Brain pericyte (primary cell): ENCODE measurements around the gene JAKMIP1.
"Not testable (repeated sequence)": the region's sequence is repeated elsewhere in the genome, so short reads cannot be mapped to it uniquely, and the experiment has no call there.

Experiments
- DNase-seq: peaks from one replicate; pipeline ENCODE4 v3.0.0-alpha.2; 2012; ENCODE audit warnings: low read depth, low spot score

The JAKMIP1 gene

DNA sequence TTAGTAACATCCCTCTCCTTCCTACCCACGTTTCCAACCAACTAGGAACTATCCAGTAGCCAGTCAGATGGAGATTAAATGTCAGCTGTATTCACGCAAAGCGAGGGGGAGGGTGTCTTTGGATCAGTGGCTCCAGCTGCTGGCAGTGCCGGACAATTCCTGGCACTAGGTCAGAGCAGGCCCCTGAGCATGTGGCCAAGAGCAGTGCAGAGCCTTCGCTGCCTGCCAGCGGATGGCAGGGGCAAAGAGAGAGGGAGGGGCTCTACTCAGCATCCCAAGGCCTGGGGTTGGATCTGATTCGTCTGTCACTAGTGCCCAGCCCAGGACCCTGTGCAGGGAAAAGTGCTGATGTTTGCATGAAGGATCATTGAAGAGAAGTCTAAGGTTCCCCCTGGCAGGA, 28.7 kb upstream of the JAKMIP1 start:
- no peak for DNase-seq

DNA sequence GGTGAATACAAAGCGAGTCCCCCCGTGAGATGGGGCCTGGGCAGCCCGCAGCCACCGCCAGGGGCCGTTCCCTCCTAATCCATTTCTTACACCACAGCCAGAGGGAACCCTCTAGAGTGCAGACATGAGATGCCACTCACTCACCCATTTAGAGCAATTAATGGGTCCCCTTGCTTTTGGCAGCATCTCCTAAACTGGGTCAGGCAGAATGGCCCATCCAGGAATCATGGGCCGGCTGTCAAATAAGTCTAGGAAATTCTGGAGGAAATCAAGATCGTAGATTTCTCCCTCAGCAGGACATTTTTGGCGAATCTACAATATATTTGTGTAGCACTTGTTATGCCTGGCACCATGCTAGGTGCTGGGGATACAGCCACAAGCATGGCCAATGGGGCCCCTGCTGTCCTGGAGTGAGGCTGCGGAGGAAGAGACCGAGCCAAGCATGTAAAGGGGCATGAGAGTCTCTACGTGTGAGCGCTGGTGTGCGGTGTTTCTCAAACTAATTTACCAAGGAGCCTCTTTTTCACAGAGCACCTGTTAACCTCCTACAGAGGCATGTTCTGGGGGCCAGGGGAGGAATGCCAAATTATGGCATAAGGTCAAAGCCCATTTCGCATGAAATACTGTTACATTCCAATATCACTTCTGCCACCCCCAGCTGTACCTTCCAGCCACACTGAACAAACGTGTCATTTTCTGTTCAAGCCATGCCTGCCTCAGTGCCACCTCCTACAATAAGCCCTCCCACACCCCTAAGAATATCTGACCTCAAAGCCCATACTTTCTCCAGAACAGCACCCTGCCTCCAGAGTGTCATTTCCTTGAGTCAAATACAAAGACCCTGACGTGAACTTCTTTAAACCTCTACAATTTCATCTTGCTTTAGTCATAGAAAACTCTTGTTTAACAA, 28.1 kb upstream of the JAKMIP1 start:
- DNase-seq: no peak

DNA sequence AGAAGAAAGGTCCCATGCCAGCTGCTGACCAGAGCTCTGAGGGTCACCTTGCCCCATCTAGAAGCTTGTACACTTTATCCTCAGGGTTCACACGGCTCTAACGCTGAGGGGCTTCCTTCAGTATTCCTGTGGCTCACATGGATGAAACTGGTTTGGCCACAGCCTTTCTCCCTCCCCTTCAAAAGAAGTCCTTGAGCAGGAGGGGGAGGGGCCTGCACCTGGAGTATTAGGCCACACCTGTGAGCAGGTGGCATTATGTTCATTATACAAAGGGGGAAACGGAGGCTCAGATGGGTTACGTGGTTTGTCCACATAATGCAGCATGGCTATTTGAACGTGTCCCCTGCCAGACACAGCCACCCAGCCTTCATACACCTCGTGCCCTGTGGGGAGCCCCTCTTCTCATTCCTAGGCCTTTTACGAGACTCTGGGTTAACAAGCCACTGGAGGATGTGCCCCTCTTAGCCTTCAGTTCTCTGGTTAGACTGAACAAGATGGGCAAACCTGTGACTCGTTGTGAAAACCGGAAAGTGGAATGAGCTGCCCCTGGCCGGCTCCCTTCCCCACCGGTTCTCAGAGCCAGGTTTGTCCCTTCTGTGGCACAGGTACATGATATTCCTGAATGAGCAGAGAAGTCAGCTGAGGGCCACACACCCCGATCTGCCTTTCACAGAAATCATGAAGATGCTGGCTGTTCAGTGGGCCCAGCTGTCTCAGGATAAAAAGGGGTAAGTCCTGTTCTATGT, 27.2 kb upstream of the JAKMIP1 start:
- no peak for DNase-seq

DNA sequence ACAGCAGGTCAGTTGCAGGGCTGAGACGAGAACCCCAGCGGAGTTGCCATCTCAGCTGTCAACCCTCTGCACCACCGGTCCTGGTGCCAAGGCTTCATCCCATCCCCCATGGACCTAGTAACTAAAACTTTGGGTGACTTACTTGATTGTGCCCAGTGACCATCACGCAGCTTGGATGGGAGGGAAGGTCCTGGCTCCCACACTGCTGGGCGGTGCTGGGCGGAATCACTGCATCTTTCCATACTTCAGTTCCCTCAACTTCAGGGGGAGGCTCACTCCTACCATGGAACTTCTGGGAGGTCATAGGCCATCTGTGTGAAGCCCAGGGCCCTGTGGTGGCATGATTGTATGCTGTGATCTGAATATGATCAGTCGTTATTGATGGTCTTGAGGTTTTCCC, 26.2 kb upstream of the JAKMIP1 start:
- no peak for DNase-seq

DNA sequence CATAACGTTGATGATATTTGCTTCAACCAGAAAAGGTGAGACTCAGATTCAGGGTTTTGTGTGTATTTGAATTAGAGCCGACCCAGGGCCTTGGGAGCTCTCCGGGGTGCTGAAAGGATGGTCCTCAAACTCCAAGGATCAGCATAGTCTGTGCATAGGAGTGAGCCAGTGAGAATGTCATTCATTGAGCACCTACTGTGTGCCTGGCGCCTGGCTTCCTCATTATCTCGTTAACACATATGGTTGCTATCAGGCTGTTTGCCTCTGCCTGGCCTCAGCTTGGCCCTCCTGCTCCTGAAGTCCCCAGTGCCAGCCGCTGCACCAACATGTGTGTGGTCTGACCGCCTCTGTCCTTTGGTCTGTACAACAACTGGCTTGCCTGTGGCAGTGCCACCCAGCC, 25.1 kb upstream of the JAKMIP1 start:
- DNase-seq: no peak

DNA sequence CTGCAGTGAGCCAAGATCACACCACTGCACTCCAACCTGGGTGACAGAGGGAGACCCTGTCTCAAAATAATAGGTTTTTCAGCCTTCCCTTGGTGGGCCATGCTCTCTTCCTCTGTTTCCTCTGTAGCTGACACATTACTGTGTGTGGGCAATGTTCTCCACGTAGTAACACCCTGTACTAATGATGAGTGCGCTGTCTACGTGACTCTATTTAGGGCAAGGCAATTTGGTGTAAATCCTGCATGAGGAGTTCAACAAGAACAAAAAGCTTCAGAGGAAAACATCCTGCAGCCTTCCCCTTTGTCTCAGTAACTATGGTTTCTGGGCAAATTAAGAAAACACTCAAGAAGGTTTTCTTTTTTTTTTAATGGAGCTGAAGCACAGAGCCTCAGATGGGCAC, 24.4 kb upstream of the JAKMIP1 start:
- no peak for DNase-seq

DNA sequence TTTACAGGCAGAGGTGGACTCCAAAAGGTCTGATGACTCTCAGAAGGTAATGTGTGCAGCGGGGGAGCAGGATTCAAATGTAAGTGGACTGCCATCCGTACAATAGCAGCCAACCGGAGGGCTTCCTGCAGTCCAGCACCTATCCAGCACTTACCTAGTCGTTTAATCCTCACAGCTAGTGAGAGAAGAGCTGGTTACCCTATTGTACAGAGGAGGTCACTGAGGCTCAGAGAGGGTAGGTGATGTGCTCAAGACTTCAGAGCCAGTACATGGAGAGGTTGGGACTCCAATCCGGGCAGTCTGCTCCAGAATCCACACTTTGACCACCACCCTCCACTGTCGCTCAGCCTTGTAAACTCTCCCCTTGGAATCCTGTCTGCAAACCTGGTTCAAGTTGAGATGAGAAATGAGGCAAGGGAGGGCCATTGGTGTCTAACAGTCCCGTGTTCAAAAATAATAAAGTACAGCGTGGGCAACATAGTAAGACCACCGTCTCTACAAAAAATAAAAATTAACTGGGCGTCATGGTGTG, 22.5 kb upstream of the JAKMIP1 start:
- DNase-seq: no peak

DNA sequence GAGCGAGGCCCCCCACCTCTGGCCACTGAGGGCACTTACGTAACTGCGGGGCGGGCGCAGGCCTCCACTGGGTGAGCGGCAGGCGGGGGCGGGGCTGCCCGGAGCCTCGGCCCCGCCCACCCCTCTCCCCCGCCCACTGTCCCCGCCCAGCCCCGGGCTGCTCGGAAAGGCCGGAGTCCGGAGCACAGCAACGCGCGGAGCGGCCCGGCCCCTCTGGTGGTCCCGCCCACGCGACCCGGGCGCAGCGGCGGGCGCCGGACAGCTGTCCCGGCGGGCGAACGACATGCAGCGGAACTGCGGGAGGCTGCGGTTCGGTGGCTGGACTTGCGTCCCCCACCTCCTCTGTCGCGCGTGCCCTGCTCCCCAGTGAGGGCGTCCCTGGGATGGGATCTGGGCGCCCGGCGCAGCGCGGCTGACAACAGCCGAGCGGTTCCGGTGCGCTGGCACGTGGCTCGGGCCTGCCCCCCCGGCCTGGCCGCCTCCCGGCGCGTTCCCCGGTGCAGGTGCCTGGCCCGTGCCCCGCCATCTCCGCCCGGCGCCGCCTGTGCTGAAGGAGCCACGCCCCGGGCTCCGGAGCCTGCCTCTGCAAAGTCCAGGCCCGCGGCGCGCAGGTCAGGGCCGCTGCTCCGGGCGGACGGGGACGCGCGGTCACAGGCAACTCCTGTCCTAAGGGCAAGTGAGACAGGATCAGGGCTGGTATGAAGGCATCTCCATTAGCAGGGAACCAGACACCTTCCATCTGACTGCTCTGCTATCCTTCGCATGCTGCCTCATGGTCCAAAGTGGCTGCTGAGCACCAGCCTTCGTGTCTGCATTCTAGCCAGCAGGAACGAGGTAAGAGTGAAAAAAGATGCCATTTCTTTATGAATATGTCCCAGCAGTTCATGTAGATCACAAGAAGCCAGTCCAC, 21.8 kb upstream of the JAKMIP1 start:
- DNase-seq: no peak

DNA sequence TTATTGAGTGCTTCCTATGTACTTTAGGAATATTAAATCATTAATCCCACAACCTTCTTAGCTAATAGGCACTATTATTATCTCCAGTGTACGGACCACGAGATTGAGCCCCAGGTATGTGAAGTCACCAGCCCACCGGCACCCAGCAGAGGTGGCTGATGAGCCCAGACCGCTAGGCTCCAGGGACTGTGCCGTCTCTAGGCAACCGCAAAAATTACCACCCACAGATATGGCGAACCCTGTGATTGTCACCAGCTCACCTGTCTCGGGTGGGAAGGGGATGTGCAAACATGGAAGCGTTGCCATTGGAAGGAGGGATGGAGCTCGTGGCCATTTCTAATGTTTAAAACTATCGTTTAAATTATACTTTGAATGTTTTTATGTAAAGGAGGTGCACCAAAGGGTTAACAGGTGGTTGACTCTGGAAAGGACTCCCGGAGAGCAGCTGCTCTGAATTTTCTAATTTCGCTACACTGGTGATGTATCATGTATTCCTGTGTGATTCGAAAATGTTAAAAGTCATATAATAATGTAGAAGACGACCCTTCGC, 21.0 kb upstream of the JAKMIP1 start:
- DNase-seq: no peak

DNA sequence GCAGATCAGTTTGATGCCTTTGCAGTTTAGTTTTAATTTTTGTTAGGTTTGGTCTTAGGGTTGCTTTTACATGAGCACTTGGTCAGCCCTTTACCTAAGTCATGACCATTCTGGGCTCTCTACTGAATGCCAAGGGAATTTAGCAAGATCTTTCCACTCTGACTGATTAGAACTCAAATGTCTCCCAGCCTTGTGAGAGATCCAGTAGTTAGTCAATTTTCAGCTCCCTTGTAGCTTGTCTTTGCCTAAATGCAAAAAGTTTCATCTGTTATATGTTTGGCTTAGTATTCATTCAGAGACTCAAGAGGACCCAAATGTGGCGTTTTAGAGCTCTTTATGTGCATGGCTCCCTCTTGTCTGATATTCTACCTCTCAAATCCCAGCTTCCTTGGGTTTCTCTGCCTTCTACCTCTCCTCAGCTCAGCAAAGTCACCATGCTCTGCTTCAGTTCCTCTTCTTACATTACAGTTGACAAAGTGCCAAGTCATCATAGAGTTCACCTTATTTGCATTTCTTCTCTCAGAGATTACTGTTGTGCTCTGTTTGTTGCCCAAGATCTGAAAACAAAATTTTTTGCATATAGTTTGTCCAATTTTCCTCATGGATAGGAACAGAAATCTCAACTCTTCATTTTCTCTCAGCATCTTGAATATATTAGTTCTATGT, 17.5 kb upstream of the JAKMIP1 start:
- DNase-seq: no peak

DNA sequence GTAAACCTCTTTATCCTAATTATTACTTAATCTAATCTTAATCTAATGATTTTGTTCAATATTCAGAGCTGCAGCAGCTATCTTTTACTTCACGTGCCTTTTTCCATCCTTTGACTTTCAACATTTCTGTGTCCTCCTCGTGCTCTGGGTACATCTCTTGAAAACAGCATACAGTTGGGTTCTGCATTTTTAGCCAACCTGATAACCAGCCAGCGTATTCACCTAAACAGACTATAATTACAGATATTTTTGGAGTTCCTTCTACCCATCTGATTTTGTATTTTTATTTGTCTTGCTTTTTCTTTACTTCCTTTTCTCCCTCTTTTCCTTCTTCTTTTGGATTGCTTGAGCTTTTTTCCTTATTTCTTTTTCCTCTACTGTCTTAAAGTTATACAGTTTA, 16.2 kb upstream of the JAKMIP1 start:
- DNase-seq: no peak

DNA sequence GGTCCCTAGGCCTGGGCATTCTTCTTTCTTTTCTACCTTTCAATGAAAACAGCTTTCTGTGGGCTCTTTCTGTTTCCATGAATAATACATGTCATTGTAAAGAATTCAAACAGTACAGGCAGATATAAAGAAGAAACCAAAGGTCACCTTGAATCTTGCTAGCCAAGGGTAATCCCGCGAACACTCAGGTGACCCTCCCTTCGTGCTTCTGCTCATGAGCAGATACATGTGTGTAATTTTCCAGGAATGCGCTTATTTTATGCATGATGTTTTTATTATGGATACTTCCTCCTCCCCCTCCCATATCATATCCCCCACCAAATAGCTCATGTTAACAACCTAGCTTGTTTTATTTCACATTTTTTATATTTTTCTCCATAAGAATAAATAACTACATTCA, 9.6 kb upstream of the JAKMIP1 start:
- no peak for DNase-seq

DNA sequence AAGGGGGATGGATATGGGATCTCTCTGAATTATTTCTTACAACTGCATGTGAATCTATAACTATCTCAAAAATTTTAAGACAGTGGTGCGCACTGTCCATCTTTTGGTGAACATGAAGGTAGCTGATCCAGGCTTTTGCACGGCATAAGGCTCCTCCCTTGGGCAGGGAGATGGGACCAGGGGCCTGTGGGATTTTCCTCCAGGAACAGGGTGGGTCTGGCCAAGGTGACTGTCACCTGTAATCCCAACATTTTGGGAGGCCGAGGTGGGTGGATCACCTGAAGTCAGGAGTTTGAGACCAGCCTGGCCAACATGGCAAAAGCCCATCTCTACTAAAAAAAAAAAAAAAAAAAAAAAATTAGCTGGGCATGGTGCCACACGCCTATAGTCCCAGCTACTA, 8.9 kb upstream of the JAKMIP1 start:
- not testable (repeated sequence) for DNase-seq

DNA sequence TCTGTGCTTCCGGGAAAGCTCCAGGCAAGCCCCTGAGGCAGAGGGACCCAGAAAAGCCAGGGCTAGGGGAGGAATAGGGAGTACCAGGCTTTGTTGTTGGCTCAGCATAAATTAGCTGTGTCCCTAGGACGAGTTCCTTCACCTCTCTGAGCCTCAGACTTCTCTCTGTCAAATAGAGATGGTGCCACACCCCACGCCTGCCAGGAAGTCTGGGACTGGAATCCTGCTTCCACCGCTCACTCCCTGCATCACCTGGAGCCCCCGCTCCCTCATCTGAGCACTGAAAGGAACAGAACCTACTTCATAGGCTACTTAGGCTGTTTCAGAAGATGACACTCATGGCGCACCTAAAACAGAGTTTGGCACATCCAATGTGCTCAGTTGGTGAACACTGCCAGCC, 8.1 kb upstream of the JAKMIP1 start:
- DNase-seq: no peak

DNA sequence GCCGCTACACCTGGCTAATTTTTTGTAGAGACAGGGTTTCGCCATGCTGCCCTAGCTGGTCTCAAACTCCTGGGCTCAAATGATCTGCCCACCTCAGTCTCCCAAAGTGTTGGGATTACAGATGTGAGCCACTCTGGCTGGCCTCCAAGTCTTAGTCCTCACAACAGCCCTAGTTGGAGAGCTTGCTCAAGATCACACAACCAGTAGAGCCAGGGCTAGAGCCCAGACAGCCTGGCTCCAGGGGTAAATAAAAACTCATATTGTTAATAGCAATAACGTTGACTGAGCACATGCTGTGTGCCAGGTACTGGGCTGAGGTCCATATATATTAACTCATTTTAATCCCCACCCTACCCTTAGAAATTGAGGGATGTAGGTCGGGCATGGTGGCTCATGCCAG, 7.3 kb upstream of the JAKMIP1 start:
- no peak for DNase-seq

DNA sequence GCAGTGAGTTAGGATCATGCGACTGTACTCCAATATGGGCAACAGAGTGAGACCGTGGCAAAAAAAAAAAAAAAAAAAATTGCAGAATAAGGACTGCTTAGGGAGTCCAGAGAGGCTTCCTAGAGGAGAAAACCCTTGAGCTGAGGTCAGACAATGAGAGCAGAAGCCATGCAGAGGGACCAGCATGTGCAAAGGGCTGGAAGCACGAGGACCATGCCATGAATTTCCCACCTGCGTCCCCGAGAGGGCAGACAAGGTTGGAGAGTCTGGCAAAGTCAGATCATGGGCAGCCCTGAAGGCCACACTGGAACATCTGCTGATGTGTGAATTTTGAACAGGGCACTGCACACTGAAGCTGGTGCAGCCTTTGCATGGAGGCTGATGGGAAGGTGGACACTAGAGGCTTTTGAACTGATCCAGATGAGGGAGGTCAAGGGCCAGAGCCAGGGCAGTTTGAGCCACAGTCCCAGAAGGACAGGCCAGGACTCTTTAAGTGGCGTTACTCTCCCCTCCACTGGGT, 6.5 kb upstream of the JAKMIP1 start:
- no peak for DNase-seq

DNA sequence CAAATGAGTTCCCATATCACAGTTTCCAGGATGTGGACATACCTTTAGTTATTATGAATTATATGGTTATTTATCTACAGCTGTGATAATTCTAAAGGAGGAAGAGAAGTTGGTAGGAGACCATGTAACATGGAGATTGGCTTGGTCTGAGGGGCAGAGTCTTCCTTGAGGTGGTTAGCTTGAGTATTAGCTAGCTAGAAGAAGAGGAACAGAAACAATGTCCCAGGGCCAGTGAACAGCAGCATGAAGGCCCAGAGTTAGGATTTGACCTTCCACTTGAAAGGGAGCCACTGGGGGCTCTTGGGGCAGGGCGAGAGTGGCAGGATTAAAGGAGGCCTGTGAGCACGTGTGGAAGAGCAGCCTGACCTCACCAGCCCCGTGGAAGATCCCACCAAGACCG, 5.6 kb upstream of the JAKMIP1 start:
- DNase-seq: no peak

DNA sequence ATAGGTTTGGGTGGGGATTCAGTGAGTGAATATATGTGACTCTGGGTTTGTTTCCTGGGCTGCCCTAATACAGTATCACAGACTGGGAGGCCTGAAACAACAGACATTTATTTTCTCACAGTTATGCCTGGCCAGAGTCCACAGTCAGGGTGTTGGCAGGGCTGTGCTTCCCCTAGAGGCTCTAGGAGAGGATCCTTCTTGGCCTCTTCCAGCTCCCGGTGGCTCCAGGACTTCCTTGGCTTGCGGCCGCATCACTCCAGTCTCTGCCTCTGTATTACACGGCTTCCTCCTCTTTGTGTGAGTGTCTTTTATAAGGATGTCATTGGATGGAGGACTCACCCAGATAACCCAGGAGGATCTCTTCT, 5.2 kb upstream of the JAKMIP1 start:
- no peak for DNase-seq

DNA sequence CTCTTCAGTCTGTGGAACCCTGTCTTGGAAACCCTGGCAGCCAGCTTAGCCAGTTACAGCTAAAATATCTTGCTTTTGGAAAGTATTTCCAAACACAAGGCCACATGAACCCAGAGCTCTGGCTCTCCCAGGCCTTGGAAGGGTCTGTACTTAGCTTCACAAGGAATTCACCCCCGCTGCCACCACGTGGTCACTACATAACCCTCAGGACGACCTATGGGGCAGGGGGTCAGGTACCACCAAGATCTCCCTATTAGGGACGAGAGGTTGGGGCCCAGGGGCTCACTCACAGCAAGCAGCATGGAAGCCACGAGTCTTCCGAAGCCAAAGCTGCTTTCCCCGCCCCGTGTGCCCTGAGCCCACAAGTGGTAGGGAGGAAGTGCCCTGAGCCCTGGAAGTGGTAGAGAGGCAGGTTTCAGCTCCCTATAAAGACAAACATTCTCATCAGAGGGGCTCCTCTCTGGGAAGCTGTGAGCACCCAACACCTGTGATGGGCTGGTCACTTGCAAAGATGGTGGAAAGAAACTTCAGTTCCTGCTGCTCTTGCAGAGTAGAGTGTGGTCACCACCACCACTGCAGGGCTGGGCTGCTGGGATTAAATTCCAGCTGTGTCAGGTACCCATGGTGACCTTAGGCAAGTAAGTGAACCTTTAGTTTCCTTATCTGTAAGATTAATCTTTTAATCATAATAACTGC, 4.7 kb upstream of the JAKMIP1 start:
- no peak for DNase-seq

DNA sequence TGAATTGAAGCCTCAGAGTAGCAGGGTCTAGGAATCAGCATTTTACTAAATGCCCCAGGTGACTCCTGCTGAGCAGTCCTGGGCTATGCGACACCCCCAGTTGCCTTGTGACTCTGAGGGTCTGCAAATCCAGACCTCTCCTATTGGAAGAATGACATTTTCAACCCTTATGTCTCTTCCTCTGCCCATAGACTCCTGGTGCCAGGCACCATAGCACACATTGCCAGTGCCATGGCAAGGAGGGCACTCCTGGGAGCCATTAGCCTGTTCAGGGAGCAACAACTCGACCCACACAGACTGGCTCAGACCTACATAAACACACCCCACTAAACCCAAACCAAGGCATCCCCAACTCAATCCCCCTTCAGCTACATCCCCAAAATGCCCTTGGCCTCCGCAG, 3.7 kb upstream of the JAKMIP1 start:
- DNase-seq: no peak
